NCI-H82 treated with DMSO at 0.1 percent for 48 hours (cell line): ENCODE results near the gene CTDSP1.

ENCODE experiments used
- DNase-seq: peaks from one replicate; lab custom pipeline; 2025; ENCODE audit not compliant: unreplicated experiment; lab: John Stamatoyannopoulos, UW

Gene CTDSP1

DNA sequence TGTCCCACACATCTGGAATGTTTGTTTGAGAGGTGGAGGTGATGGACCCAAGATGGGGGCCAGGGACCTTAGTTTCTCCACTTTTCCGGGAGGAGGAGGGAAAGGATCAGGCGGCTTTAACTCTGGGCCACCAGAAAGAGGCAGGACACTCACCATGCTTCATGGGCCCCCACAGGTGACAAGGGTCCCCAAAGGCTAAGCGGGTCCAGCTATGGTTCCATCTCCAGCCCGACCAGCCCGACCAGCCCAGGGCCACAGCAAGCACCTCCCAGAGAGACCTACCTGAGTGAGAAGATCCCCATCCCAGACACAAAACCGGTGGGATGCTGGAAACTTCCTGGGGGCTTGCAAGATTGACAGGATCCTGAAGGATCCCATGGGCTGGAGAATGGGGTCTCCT, 16.9 kb upstream of the CTDSP1 start:
- no peak for DNase-seq

DNA sequence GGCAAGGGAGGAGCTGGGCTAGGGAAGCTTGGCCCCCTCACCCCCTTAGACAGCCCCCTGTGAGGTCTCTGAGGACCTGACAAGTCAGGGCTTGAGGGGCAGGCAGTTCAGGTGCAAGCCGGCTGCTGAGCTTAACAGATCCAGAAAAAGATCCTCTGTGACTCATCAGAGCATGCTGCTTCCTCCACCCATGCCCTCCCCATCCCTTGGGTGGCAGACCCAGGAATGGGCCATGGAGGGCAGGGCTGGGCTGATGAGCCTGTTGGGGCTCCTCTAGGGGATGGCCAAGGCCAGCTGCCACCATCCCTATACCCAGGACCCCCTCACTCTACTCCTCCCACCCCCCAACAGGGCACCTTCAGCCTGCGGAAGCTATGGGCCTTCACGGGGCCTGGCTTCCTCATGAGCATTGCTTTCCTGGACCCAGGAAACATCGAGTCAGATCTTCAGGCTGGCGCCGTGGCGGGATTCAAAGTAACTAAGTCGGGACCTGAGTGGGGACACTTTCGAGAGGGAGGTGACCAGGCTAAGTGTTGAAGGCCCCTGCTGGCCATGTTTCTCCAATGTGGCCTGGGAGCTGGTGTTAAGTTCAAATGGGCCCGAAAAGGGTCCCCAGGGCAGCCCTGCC, 15.7 kb upstream of the CTDSP1 start:
- DNase-seq, result no peak

DNA sequence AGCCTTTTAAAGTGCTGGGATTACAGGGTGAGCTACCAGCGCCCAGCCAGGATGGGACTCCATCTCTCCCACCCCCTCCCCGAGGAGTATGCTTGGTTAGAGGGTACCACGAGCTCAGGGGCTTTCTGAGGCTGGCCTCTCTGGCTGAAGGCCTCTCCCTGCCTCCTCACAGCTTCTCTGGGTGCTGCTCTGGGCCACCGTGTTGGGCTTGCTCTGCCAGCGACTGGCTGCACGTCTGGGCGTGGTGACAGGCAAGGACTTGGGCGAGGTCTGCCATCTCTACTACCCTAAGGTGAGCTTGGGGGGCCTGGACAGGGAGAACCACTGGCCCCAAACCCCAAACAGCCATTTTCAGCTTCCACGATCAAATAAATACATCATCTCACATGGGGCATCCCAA, 14.7 kb upstream of the CTDSP1 start:
- no peak for DNase-seq

DNA sequence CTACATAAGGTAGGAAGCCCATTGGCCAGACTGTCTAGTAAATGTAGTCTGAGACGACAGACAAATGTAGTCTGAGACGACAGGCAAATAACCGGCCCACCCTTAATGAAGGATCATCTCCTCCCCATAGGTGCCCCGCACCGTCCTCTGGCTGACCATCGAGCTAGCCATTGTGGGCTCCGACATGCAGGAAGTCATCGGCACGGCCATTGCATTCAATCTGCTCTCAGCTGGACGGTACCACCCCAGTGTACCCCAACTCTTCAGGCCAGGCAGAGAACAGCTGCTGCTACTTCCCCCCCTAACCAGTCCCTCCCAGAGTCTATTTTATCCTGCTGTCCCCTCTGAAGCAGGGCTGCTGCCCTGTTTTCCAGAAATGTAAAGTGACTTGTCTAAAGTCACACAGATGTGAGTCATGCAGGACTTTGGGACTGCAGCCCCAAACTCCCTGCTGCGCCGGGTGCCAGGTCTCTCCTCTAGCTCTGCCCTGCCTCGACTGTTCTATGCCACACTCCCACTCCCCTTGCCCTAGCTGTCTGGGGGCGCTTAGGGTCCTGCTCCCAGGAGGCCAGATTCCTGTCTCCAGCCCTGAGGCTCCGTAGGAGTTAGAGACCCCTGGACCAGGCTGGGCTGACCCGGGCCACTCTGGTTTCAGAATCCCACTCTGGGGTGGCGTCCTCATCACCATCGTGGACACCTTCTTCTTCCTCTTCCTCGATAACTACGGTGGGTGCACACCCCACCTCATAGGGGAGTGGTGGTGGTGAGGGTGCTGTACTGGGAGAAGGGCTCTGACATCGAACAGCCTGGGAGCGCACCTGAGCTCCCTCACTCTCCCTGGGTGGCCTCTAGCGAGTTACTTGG, 12.9 kb upstream of the CTDSP1 start:
- DNase-seq, result no peak

DNA sequence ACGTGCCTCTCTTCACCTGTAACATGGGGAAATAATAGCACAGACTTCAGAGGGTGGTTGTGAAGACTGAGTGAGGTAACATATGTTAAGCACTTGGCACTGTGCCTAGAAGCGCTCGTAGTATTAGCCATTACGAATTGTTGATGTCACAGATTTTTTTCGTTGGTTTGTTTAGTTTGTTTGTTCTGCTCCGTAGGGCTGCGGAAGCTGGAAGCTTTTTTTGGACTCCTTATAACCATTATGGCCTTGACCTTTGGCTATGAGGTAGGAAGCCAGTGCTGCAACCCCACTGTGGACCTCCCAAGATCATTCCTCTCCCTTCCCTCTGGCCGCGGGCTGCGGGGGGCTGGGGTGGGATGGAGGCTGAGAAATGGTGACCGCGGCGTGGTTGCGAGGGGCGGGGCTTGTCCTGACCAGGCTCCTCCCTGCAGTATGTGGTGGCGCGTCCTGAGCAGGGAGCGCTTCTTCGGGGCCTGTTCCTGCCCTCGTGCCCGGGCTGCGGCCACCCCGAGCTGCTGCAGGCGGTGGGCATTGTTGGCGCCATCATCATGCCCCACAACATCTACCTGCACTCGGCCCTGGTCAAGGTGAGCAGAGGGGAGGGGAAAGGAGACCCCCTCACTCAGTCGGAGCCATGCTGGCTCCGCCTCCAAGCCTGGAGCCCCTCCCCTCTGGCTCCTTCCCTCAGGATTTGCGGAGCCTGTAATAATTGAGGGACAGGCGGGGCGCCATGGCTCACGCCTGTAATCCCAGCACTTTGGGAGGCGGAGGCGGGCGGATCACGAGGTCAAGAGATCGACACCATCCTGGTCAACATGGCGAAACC, 12.1 kb upstream of the CTDSP1 start:
- peak; percentile 75 for DNase-seq

DNA sequence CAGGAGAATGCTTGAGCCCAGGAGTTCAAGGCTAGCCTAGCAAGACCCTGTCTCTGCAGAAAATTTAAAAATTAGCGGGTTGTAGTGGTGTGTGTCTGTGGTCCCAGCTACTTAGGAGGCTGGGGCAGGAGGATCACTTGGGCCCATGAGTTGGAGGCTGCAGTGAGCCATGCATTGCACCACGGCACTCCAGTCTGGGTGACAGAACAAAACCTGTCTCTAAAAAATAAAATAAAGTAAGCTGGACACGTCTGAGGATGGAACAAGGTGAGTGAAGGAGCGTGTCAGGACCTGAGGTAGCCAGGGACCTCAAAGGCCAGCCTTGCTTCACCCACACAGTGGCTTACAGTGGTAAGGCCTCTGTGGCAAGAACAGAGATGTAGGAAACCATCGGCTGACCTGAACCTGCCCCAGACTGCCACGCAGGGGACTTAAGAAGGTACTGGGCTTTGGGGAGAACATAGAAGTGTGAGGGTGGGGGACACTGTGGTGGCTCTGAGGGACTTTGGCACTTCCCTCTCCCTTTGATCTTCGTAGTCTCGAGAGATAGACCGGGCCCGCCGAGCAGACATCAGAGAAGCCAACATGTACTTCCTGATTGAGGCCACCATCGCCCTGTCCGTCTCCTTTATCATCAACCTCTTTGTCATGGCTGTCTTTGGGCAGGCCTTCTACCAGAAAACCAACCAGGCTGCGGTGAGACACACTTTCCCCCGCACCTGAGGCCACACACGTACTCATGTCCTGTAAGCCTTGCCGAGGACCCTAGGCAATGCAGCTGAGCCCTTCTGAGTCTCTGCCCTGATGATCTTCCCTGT, 10.1 kb upstream of the CTDSP1 start:
- DNase-seq, result no peak

DNA sequence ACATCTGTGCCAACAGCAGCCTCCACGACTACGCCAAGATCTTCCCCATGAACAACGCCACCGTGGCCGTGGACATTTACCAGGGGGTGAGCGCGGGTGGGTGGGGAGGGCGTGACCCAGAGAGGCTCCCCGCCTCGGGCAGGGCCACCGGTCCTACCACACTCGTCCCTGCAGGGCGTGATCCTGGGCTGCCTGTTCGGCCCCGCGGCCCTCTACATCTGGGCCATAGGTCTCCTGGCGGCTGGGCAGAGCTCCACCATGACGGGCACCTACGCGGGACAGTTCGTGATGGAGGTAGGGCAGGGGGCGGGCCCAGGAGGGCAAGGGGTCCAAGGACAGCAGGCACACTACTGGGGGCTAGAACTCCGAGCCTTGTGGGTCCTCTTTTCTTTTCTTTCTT, 8.5 kb upstream of the CTDSP1 start:
- no peak for DNase-seq

DNA sequence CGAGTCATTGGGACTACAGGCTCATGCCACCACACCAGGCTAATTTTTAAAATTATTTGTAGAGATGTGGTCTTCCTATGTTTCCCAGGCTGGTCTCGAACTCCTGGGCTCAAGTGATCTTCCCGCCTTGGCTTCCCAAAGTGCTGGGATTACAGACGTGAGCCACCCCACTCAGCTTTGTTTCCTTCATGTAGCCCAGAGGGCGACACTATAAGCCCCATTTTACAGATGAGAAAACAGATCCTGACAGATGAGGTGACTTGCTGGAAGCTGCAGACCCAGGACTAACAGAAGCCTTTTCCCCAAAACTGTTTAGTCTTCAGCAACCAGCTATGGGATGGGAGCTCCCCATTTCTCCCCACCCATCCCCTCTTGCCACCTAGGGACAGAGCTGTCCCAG, 7.2 kb upstream of the CTDSP1 start:
- no peak for DNase-seq

DNA sequence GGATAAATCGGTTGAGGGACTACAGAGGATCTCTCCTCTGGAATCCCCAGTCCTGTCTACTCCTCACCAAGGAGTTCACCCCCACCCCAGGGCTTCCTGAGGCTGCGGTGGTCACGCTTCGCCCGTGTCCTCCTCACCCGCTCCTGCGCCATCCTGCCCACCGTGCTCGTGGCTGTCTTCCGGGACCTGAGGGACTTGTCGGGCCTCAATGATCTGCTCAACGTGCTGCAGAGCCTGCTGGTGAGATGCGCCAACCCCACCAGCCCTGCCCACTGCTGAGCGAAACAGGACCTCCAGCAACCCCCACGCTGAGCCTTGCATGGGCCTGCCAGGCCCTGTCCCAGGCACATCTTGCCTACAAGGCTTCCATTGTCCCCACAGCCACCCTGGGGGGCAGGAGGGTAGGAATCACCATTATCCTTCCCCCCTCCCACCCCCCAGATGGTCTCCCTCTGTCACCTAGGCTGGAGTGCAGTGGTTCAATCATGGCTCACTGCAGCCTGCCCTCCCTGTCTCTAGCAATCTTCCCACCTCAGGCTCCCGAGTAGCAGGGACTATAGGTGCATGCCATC, 6.7 kb upstream of the CTDSP1 start:
- DNase-seq, result no peak

DNA sequence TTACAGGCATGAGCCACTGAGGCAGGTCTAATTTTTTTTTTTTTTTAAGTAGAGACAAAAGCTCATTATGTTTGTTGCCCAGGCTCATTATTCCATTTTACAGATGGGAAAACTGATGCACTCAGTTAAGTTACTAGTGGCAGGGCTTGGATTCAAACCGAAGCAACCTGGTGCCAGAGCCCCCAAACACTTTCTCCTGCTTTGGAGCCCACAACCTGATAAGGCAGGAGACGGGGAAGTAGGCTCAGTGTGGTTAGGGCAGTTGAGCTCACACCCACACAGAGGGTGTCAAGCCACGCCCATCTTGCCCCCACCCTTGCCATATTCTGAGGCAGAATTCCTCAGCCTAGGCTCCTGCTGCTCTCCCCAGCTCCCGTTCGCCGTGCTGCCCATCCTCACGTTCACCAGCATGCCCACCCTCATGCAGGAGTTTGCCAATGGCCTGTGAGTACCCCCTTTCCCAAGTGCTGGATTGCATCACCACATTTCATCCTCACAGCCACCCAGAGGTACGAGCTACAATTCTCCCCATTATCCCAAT, 5.8 kb upstream of the CTDSP1 start:
- DNase-seq, result no peak

DNA sequence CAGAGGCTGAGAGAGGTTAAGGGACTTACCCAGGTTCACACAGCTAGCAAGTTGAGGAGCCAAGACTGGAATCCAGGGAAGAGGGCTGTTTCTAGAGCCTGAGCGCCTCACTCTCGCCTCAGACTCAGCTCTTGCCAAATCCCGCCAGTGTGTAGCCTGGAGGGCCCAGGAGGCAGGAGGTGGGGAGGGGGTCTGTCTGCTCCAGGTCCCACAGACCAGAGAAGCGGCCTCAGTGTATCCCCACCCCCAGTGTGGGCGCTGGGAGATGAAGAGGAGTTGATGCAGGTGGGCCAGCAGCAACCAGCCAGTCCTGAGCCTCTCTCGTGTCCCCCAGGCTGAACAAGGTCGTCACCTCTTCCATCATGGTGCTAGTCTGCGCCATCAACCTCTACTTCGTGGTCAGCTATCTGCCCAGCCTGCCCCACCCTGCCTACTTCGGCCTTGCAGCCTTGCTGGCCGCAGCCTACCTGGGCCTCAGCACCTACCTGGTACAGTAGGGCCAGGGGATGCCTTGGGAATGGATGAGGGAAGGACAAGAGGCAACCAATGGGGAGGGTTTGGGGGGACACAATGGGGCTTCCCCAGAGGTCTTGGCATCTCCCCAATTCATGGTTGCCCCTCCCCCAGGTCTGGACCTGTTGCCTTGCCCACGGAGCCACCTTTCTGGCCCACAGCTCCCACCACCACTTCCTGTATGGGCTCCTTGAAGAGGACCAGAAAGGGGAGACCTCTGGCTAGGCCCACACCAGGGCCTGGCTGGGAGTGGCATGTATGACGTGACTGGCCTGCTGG, 5.2 kb upstream of the CTDSP1 start:
- no peak for DNase-seq

DNA sequence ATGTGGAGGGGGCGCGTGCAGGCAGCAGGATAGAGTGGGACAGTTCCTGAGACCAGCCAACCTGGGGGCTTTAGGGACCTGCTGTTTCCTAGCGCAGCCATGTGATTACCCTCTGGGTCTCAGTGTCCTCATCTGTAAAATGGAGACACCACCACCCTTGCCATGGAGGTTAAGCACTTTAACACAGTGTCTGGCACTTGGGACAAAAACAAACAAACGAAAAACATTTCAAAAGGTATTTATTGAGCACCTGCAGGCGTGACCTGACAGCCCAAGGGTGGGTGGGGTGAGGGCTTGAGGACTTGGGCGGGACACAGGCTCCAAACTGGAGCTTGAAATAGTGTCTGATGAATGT, 4.6 kb upstream of the CTDSP1 start:
- DNase-seq, result no peak

DNA sequence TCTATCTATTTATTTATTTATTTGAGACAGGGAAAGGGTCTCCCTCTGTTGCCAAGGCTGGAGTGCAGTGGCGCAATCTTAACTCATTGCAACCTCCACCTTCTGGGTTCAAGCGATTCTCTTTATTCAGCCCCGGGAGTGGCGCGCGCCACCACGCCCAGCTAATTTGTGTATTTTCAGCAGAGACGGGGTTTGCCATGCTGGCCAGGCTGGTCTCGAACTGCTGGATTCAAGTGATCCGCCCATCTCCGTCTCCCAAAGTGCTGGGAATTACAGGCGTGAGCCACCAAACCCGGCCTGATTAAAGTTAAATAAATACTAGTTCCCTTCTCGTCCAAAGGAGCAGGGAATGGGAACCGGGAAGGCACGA, 4.2 kb upstream of the CTDSP1 start:
- no peak for DNase-seq

DNA sequence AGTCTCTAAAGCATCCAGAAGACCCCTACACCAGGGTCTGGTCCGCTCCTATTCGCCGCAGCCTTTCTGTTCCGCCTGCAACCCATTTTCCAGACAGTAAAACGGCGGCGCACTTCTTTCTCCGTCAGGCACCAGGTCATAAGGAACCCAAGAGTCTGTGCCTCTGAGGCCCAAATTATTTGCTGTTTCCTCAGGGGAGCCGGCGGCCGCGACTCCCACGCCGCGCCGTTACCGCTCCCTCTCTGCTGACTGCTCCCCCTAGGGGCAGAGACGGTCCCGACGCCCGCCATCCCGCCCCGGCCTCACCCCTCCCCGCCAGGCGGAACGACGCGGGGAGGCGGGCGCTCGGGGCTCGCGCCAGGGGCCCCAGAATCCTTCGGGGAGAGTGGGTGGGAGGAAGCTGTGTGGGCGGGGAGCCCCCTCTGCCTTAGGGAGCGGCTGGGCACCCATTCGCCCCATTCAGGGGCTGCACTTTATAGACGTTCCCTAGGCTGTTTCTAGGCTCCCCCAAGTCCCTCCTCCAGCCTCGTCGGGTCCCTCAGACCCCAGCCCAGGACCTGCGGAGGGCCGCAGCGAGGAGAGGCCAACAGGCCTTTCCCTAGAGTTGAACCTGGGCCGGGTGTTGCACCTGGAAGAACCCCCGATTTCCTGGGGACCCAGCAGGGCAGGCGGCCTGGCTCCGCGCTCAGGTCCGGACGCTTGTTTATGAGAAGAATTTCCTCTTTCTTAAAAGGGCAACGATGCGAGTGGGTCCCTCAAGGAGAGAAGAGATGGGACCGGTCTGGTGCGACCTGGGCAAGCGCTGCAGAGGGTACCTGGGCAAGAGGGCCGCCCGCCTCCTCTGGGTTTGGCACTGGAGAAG, 3.6 kb upstream of the CTDSP1 start:
- peak; percentile 84 for DNase-seq

DNA sequence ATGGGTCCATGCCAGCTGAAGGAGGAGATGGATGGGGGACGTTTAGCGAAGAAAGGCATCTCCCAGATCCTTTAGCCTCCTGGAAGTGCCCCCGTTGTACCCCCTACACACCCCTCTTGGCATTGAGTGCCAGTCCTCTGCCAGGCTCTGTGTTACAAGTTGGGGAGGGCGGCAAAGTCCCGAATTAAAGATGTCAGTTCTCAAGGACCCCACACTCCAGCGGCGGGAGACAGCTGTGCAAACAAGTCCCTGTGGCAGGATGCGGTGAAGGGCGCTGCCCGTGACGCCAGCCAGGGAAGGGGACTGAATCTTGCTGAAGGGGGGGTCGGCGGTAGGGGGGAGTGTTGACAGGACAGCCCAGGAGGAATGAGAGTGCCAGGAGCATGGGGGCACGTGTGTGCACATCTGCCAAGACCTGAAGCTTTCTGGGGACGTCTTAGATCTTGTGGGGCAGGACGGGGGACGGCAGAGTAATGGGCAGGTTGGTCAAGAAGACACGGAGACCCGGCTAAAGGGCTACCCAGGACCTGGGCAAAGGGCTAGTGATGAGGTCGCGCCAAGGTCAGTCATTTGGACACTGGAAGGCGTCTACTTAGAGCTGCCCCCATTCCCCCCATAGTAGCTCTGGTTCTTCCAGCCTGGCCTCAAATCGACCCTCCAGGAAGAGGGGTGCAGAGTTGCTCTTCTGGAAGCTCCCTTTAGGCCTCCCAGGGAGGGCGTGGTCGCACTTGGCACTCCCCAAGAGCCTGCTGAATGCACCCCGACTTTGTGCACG, 2.8 kb upstream of the CTDSP1 start:
- no peak for DNase-seq

DNA sequence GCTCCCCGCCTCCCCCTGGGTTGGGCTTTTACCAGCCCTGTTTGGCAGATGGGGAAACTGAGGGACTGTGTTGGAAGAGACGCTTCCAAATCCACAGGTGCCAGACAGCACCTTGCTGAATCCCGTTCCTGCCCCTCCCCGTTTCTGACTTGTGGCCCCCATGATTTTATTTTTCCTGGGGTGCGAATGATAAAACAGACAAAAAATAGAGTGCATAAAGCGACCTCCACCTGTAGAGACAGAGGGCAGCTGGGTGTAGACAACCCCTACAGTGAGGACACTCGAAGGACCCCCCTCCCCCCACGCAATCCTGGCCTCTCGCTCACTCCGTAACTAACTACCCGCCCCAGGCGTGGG, 2.2 kb upstream of the CTDSP1 start:
- no peak for DNase-seq

DNA sequence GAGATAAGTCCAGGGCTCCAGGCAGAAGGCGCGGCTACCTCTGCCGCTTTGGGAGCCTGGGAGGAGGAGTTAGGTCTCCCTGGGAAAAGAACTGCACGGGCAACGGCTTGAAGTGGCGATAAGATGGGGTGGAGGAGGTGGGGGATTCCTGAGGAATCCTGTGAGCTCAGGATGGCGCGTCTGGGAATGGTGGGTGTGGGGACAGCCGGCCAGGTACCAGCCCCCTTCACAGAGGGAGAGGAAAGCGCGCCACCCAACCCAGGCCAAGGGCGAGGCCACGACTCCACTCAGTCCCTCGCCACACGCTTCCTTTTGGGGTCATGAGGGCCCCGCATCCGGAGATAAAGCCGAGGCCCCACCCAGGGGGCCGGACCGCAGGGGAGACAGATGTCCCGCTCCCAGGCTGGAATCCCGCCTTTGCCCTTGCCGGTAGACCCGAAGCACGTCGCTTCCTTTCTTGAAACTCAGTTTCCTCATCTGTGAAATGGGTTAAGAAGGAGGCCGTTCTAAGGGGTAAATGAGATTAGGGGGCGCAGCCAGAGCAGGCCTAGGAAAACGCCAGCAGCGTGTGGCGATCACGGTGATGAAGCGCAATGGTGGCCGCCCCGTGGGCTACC, 1.7 kb upstream of the CTDSP1 start:
- peak; percentile 40 for DNase-seq
